Measurements from ENCODE around the gene A2M.

Gene A2M

DNA sequence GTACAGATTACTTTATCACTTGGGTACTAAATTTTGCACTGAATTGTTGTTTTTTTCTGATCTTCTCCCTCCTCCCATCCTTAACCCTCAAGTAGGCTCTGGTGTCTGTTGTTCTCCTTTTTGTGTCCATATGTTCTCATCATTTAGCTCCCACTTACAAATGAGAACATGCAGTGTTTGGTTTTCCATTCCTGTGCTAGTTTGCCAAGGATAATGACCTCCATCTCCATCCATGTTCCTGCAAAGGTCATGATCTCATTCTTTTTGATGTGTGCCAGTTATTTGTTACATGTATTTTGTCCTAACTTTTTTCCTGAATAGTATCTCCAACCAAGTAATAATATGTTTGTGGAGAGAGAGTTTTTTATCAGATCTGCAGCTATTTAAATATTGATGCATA lies 44.2 kb downstream of the A2M start:
- DNase-seq, result no peak

DNA sequence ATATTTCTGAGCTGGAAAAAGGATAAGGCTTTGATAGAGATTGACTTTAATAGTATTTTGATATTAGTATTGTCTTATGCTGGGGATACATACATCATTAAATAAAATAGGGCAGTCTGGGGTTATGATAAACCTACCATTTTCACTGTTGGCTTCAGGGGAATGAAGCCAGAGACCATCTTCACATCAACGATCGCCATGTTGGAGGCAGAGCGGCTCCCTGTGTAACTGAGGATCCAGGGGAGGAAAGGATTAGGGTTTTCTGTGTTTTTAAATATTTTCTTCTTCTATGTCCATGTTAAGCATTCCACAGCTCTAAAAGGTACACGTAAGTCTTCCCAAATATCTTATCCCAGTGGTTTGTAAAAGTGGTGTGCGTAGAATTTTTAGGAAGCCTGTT lies 45.4 kb downstream of the A2M start:
- DNase-seq, result no peak

DNA sequence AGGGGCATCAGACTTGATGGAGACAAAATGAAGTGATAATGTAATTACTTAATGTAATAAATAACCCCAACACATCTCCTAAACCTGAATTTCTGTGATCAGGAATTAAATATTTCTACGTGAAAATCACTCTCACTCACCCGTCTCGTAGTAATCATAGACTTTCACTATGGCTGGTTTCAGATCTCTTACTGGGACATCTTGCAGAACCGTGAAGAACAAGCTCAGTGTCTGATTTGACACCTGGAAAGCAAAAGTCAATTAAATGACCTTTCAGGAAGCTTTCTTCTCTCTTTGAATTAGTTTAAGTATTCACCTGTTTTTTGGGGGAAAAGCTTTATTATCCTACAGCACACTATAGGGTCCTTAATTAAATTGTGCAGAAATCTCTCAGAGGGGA lies 47.1 kb downstream of the A2M start:
- no peak for DNase-seq

DNA sequence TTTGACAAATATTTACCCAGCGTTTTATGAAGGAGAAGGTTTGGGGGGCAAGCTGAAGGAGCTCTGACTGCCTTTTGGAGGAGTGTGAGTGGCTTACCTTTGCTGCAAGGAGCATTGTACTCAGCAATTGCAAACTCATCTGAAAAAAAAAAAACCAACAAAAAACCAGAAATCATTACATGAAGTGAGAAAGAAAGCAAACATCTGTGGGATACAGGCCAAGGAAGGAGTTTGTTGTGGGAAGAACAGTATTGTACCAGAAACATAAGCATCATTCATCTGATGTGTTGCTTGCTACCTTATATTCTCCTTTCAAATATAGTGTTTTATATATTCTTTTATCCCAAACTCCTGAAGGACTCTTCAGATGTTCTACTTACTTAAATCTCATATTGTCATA lies 47.6 kb downstream of the A2M start:
- no peak for DNase-seq

GRCh38 chr12:9066755-9067423 lies 48.8 kb downstream of the A2M start:
- DNase-seq, result no peak

DNA sequence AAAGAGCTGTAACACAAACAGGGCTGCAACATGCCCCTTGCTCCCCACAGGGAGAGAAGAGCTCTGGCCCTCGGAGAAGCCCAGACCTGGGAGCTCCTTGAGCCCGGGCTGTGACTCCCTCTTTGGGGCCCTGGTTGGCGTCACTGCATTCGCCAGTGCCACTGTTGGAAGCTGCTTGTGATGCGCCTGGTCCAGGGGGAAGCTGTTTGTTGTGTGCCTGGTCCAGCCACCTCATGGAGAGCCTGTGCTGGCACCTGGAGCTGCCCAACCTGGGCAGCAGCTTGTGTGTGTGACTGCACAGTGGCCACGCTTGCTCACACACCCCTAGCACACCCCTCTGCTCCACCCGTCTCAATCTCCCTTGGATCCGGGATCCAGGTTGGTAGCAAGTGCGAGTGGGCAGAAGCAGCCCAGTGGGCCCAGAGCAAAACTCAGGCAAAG lies 49.5 kb downstream of the A2M start:
- DNase-seq, result no peak

DNA sequence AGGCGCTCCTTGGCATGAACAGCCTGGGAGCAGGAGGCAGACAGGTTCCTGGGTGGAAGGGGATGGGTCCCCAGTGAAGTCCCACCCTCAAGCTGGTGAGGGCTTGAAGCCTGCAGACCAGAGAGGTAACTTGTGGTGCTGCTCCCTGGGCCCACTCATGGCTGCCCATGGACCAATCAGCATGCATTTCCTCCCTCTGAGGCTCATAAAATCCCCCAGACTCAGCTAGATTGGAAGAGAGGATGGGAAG lies 50.2 kb downstream of the A2M start:
- no peak for DNase-seq

GRCh38 chr12:9064815-9065606 lies 50.7 kb downstream of the A2M start:
- DNase-seq, result peak; percentile 24

- peak; percentile 45 for DNase-seq
Observed at GRCh38 chr12:9064201-9064814, 51.4 kb downstream of the A2M start.

- no peak for DNase-seq
Observed at GRCh38 chr12:9052610-9053009, 63.1 kb downstream of the A2M start.

- no peak for DNase-seq
Observed at GRCh38 chr12:9051158-9051550, 64.6 kb downstream of the A2M start.

GRCh38 chr12:9050521-9051157 lies 65.1 kb downstream of the A2M start:
- DNase-seq, result no peak

DNA sequence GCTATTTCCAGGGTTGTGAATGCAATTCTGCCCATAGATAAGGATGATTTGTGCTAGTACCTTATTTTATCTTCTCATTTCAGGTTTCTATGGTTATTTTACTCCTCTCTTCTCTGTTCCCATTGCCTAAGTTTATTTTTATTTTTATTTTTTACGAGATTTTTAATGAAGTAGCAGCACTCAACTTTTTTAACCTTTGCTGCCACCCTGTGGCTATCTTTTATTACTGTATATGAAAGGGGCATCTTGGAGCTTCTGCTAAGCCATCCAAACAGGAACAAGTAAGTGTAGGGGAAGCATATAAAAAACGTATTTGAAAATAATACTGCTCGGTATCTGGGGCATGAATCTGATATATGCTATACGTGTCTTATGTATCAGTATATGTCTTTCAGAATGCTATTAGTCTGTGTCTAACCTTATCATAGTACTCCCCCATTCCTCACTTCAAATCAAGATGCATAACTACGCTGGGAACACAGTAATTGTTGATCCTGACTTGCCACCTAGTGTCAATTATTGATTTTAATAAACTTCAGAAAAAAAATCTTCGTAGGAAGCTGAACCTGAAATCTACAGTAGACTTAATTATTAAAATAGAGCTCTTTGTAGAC lies 66.1 kb downstream of the A2M start:
- peak; percentile 37 for DNase-seq

- DNase-seq, result no peak
Observed at GRCh38 chr12:9048930-9049329, 66.8 kb downstream of the A2M start.

- no peak for DNase-seq
Observed at GRCh38 chr12:9047105-9047504, 68.6 kb downstream of the A2M start.

DNA sequence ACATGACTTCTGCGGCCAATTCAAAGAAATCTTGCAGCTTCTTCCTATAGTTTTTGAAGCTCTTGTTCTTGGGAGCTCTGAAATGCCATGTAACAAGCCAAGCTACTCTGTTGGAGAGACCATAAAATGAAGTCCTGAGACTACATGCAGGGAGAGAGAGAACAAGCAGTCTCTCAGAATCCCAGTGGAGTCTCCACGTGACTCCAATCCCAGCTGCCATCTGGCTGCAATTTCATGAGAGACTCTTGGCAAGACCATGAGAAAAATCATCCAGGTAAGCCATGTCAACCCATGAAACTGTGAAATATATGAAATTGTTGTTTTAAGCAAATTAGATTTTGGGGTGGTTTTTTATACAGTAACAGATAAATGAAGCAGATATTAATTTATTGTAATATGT lies 72.0 kb downstream of the A2M start:
- no peak for DNase-seq

DNA sequence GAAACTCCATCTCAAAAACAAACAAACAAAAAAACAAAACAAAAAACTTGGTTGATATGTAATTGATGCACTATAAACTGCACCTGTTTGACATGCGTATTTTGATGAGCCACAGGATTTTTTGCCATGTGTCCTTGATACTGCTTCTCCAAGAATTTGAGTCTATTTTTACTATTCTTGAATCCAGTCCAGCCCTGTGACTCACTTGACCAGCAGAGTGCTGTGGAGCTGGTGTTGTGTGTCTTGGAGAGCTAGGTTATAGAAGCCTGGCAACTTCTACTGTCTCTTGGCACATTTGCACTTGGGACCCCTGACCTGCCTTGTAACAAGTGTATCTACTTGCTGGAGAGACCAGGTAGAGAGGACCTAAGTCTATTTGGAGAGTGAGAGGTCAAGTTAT lies 74.4 kb downstream of the A2M start:
- DNase-seq, result peak; percentile 12

DNA sequence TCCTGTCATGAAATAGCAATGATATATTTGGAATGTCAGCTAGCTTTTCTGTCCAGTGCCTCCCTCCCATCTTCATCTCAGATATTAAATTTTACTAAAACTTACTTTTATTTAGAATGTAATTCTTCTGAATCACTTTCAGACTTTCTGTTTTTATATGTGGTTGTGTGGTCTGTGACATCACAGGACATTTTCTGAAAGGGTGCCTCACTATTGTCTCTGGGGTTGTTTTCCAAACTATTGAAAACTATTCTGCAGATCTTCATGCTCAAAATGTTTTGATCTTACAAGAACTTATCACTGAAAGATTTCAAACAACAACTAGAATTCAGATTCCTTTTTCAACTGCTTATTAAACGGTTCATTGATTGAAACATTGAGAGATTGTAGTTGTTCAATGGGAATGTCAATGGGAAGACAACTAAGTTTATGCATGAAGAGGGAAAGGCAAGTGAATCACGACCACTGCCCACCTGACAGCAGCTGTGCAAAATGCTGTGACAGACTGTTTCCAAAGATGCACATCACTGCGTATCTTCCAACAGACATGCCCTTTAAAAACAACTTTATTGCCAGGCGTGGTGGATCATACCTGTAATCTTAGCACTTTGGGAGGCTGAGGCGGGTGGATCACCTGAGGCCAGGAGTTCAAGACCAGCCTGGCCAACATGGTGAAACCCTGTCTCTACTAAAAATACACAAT lies 75.1 kb downstream of the A2M start:
- DNase-seq, result no peak

DNA sequence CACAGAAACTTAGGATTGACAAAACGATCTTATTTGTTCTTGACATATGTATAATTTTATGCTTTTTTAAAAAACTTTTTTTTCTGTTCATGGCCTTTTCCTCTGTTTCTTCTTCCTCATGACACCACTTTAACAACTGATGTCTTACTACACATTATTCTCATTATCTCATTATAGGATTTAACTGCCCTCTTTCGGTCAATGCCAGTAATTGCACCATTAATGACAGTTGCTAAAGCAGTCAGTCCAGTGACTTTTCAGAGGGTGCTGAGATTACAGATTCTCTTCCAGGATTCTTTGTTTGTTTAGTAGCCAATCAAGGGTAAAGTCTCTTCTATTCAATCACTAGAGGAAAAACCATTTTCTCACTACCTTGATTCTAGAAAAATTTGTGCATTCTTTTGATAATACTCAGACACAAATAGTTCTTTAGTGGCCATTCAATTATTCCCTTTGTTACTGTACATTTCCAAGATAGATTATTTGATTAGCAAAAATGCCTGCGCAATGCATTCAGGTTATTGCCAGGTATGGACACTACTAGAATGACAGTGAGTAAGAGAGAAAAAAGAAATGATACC lies 76.2 kb downstream of the A2M start:
- DNase-seq, result peak; percentile 32

DNA sequence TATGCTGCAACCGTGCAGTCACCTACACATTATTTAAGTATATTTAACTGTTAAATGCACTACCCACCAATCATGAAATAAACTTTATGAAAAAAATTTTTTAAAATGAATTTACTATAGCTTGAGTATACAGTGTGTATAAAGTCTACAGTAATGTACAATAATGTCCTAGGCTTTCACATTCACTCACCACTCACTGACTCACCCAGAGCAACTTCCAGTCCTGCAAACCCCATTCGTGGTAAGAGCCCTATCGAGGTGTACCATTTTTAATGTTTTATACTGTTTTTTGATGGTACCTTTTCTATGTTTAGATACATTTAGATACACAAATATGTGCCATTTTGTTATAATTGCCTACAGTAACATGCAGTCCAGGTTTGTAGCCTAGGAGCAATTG lies 78.3 kb downstream of the A2M start:
- DNase-seq, result no peak

- no peak for DNase-seq
Observed at GRCh38 chr12:9036227-9036626, 79.5 kb downstream of the A2M start.

DNA sequence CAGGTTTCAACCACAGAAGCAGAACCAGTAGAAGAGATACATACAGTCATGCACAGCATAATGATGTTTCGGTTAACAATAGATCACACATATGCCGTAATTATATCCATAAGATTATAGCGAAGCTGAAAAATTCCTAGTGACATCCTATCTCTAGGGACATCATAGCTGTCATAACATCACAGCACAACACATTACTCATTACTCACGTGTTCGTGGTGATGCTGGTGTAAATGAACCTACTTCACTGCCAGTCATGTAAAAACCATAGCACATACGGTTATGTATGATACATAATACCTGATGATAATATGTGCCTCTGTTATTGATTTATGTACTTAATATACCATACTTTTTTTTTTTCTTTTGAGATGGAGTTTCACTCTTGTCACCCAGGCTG lies 81.6 kb downstream of the A2M start:
- no peak for DNase-seq

Data from fibroblast of skin of right quadriceps (primary cell).